NCI-H345 treated with DMSO at 0.1 percent for 48 hours (cell line): ENCODE results near the gene TPCN1.

Experiments used
- DNase-seq: peaks from one replicate; lab custom pipeline; 2025; ENCODE audit not compliant: unreplicated experiment; lab: John Stamatoyannopoulos, UW

The TPCN1 gene

GRCh38 chr12:113284751-113285150, 63.5 kb downstream of the TPCN1 start:
- DNase-seq = no peak

- no peak for DNase-seq
Observed at GRCh38 chr12:113285679-113286610, 64.7 kb downstream of the TPCN1 start.

GRCh38 chr12:113286712-113287111, 65.4 kb downstream of the TPCN1 start:
- DNase-seq = no peak

- DNase-seq = no peak
Observed at GRCh38 chr12:113287146-113287898, 66.1 kb downstream of the TPCN1 start.

GRCh38 chr12:113287899-113288282, 66.6 kb downstream of the TPCN1 start:
- DNase-seq = no peak

- DNase-seq = no peak
Observed at GRCh38 chr12:113289361-113289760, 68.1 kb downstream of the TPCN1 start.

GRCh38 chr12:113290506-113290905, 69.2 kb downstream of the TPCN1 start:
- DNase-seq = no peak

GRCh38 chr12:113291586-113291985, 70.3 kb downstream of the TPCN1 start:
- no peak for DNase-seq

- no peak for DNase-seq
Observed at GRCh38 chr12:113292091-113292490, 70.8 kb downstream of the TPCN1 start.

GRCh38 chr12:113292547-113292946, 71.3 kb downstream of the TPCN1 start:
- DNase-seq = no peak

GRCh38 chr12:113293100-113293499, 71.8 kb downstream of the TPCN1 start:
- no peak for DNase-seq

- DNase-seq = no peak
Observed at GRCh38 chr12:113295886-113296556, 74.8 kb downstream of the TPCN1 start.

- no peak for DNase-seq
Observed at GRCh38 chr12:113296557-113297213, 75.4 kb downstream of the TPCN1 start.

GRCh38 chr12:113297214-113297587, 75.9 kb downstream of the TPCN1 start:
- no peak for DNase-seq

GRCh38 chr12:113297621-113298471, 76.6 kb downstream of the TPCN1 start:
- no peak for DNase-seq

GRCh38 chr12:113298472-113298817, 77.2 kb downstream of the TPCN1 start:
- DNase-seq = no peak

- no peak for DNase-seq
Observed at GRCh38 chr12:113298861-113299545, 77.7 kb downstream of the TPCN1 start.

- no peak for DNase-seq
Observed at GRCh38 chr12:113299619-113300237, 78.5 kb downstream of the TPCN1 start.

- no peak for DNase-seq
Observed at GRCh38 chr12:113301811-113302210, 80.5 kb downstream of the TPCN1 start.
